H1 (cell line): Measurements from ENCODE around the gene RGS3. TPM values are rescaled to one million over a fixed set of nuclear protein-coding genes. Genes with fewer than 3 reads are reported as not detected.

Experiments
- CTCF ChIA-PET: fragments of 300-600 bp; sonication (Branson Sonifier 250); formaldehyde crosslinking; loops from one replicate; lab custom pipeline; 2021; ENCODE audit not compliant: partially characterized antibody; lab: Charles Lee
- POLR2A ChIA-PET: fragments of 300-600 bp; sonication (Branson Sonifier 250); formaldehyde crosslinking; loops from one replicate; lab custom pipeline; 2021; ENCODE audit warnings: inconsistent platforms; ENCODE audit not compliant: partially characterized antibody; lab: Charles Lee
- DNase-seq, 2 experiments: peaks; one replicate each; pipeline versions ENCODE4 v3.0.0 to v3.0.0-alpha.2; 2010 to 2022; ENCODE audit warnings: low spot score in 2 of 2, low read depth in 1 of 2, mixed read lengths in 1 of 2
- FAIRE-seq: peaks from 2 replicates; lab custom pipeline; 2011; peaks lifted over from hg19 to GRCh38; lab: Jason Lieb, UNC
- H2AFZ ChIP-seq: 2 replicates; pipeline ENCODE4 v1.8.1; 2012; ENCODE audit warnings: low read length, inconsistent platforms
- H2AK5ac ChIP-seq: 2 replicates; pipeline ENCODE4 v1.6.1; 2013; ENCODE audit warnings: low read depth, low read length
- H2BK120ac ChIP-seq: replicated peaks from 2 replicates; pipeline ENCODE3; 2013; ENCODE audit warnings: low read depth, low read length, inconsistent platforms
- H2BK12ac ChIP-seq: 2 replicates; pipeline ENCODE4 v1.6.1; 2013; ENCODE audit warnings: low read depth, low read length
- H2BK15ac ChIP-seq: 2 replicates; pipeline ENCODE4 v1.6.1; 2013; ENCODE audit warnings: low read length
- H2BK20ac ChIP-seq: 2 replicates; pipeline ENCODE4 v1.6.1; 2013; ENCODE audit warnings: low read length
- H2BK5ac ChIP-seq: 2 replicates; pipeline ENCODE4 v1.6.1; 2013; ENCODE audit warnings: low read depth, low read length
- H3K14ac ChIP-seq: 2 replicates; pipeline ENCODE4 v1.6.1; 2013; ENCODE audit warnings: inconsistent platforms; ENCODE audit not compliant: insufficient read length
- H3K18ac ChIP-seq: 2 replicates; pipeline ENCODE4 v1.6.1; 2013; ENCODE audit warnings: low read length; ENCODE audit errors: extremely low read depth
- H3K23ac ChIP-seq: 2 replicates; pipeline ENCODE4 v1.6.1; 2013; ENCODE audit warnings: inconsistent platforms; ENCODE audit not compliant: insufficient read length
- H3K23me2 ChIP-seq: 2 replicates; pipeline ENCODE4 v1.6.1; 2013; ENCODE audit warnings: low read depth, low read length
- H3K27ac ChIP-seq: 2 replicates; pipeline ENCODE4 v1.6.1; 2011; ENCODE audit warnings: low read depth, low read length, inconsistent platforms
- H3K27me3 ChIP-seq, 4 experiments: replicated peaks in 1 of 4; 1 replicate in 1 of 4; 2 replicates in 3 of 4; pipeline versions ENCODE4 v1.6.1 to v1.8.1; 2011 to 2013; ENCODE audit warnings: low read length in 3 of 4, mild to moderate bottlenecking in 3 of 4, inconsistent platforms in 2 of 4, mixed read lengths in 2 of 4, moderate library complexity in 1 of 4; ENCODE audit not compliant: control insufficient read depth in 3 of 4, insufficient read depth in 3 of 4; ENCODE audit errors: extremely low read depth in 1 of 4
- H3K36me3 ChIP-seq, 4 experiments: 2 replicates each; pipeline versions ENCODE4 v1.6.1 to v1.8.1; 2011 to 2013; ENCODE audit warnings: mild to moderate bottlenecking in 4 of 4, low read length in 3 of 4, moderate library complexity in 2 of 4, control low read depth in 1 of 4, inconsistent platforms in 1 of 4; ENCODE audit not compliant: insufficient read depth in 4 of 4, control insufficient read depth in 2 of 4
- H3K4ac ChIP-seq: replicated peaks from 2 replicates; pipeline ENCODE3; 2013; ENCODE audit warnings: low read length, low read depth, mixed read lengths, inconsistent platforms; ENCODE audit not compliant: insufficient read length
- H3K4me1 ChIP-seq, 4 experiments: replicated peaks in 1 of 4; 1 replicate in 1 of 4; 2 replicates in 3 of 4; pipeline versions ENCODE4 v1.6.1 to v1.8.1; 2011 to 2013; ENCODE audit warnings: low read length in 3 of 4, inconsistent platforms in 2 of 4, mixed read lengths in 1 of 4; ENCODE audit not compliant: insufficient read depth in 4 of 4, control insufficient read depth in 3 of 4
- H3K4me2 ChIP-seq, 2 experiments: 2 replicates each; pipeline versions ENCODE4 v1.6.1 to v1.8.1; 2011 to 2013; ENCODE audit warnings: low read depth in 2 of 2, low read length in 2 of 2, control low read depth in 1 of 2, inconsistent platforms in 1 of 2, mild to moderate bottlenecking in 1 of 2; ENCODE audit not compliant: insufficient read depth in 1 of 2
- H3K4me3 ChIP-seq, 4 experiments: fragments of 200-600, 300-600 bp in 1 of 4; sonication (generic), shearing (Covaris generic), sonication (Bioruptor Twin) in 1 of 4; 2 replicates each; pipeline versions ENCODE4 v1.5.1 to v1.8.1; 2011 to 2016; ENCODE audit warnings: low read length in 4 of 4, low read depth in 3 of 4, control low read depth in 2 of 4, inconsistent platforms in 2 of 4, mild to moderate bottlenecking in 2 of 4, mixed read lengths in 1 of 4, moderate library complexity in 1 of 4; ENCODE audit not compliant: insufficient read depth in 2 of 4; ENCODE audit errors: extremely low read depth in 1 of 4
- H3K56ac ChIP-seq: replicated peaks from 2 replicates; pipeline ENCODE3; 2013; ENCODE audit warnings: low read depth, mild to moderate bottlenecking, mixed read lengths, low read length, inconsistent platforms; ENCODE audit not compliant: insufficient read length
- H3K79me1 ChIP-seq: 2 replicates; pipeline ENCODE4 v1.6.1; 2013; ENCODE audit warnings: low read depth, low read length, control low read depth
- H3K79me2 ChIP-seq, 2 experiments: 2 replicates each; pipeline versions ENCODE4 v1.6.1 to v1.8.1; 2012 to 2013; ENCODE audit warnings: low read length in 2 of 2, mild to moderate bottlenecking in 2 of 2, inconsistent platforms in 1 of 2; ENCODE audit not compliant: insufficient read depth in 2 of 2, control insufficient read depth in 1 of 2
- H3K9ac ChIP-seq, 4 experiments: replicated peaks in 1 of 4; 1 replicate in 1 of 4; 2 replicates in 3 of 4; pipeline versions ENCODE4 v1.6.1 to v1.8.1; 2011 to 2013; ENCODE audit warnings: low read depth in 3 of 4, low read length in 3 of 4, control low read depth in 2 of 4, mild to moderate bottlenecking in 2 of 4, moderate library complexity in 2 of 4, inconsistent platforms in 1 of 4; ENCODE audit errors: extremely low read depth in 1 of 4
- H3K9me3 ChIP-seq, 2 experiments: 2 replicates each; pipeline versions ENCODE4 v1.6.1 to v1.8.1; 2012 to 2013; ENCODE audit warnings: mild to moderate bottlenecking in 2 of 2, moderate library complexity in 2 of 2, control low read depth in 1 of 2, inconsistent platforms in 1 of 2, low read depth in 1 of 2, low read length in 1 of 2, mixed read lengths in 1 of 2; ENCODE audit not compliant: insufficient read depth in 2 of 2
- H4K20me1 ChIP-seq, 2 experiments: replicated peaks in 1 of 2; 2 replicates each; pipeline versions ENCODE3 to v1.8.1; 2011 to 2013; ENCODE audit warnings: inconsistent platforms in 2 of 2, low read length in 2 of 2, mild to moderate bottlenecking in 1 of 2; ENCODE audit not compliant: insufficient read depth in 2 of 2, control insufficient read depth in 1 of 2
- H4K5ac ChIP-seq: 2 replicates; pipeline ENCODE4 v1.6.1; 2013; ENCODE audit warnings: low read length, low read depth, mixed read lengths, inconsistent platforms; ENCODE audit not compliant: insufficient read length
- H4K8ac ChIP-seq: 2 replicates; pipeline ENCODE4 v1.8.0; 2013; ENCODE audit warnings: mild to moderate bottlenecking, moderate library complexity, low read length, inconsistent platforms; ENCODE audit not compliant: insufficient read depth; ENCODE audit errors: extremely low read depth
- H4K91ac ChIP-seq: replicated peaks from 2 replicates; pipeline ENCODE3; 2013; ENCODE audit warnings: low read length, mixed read lengths, inconsistent platforms; ENCODE audit not compliant: insufficient read length
- ASH2L ChIP-seq: fragments of 200-600, 300-600 bp; sonication (generic); IDR thresholded peaks from one replicate; pipeline ENCODE4 v1.7.1; 2017; ENCODE audit warnings: low read length
- EP300 ChIP-seq, 2 experiments: IDR thresholded peaks; 1 replicate in 1 of 2; 2 replicates in 1 of 2; pipeline ENCODE4 v1.6.1; 2011 to 2012; ENCODE audit warnings: low read depth in 2 of 2, low read length in 2 of 2, mild to moderate bottlenecking in 2 of 2, borderline replicate concordance in 1 of 2, inconsistent platforms in 1 of 2, moderate library complexity in 1 of 2
- GABPA ChIP-seq: IDR thresholded peaks from 2 replicates; pipeline ENCODE4 v1.6.1; 2011; ENCODE audit warnings: mild to moderate bottlenecking, low read length, moderate library complexity, borderline replicate concordance; ENCODE audit not compliant: insufficient read depth
- KDM5A ChIP-seq: fragments of 200-600 bp; IDR thresholded peaks from 2 replicates; pipeline ENCODE4 v1.7.1; 2012; ENCODE audit warnings: mild to moderate bottlenecking, low read length, inconsistent platforms, mixed read lengths
- POLR2A ChIP-seq, 2 experiments: IDR thresholded peaks; 1 replicate in 1 of 2; 2 replicates in 1 of 2; pipeline ENCODE4 v1.6.1; 2011; ENCODE audit warnings: low read depth in 2 of 2, low read length in 2 of 2, mild to moderate bottlenecking in 2 of 2; ENCODE audit errors: control extremely low read depth in 1 of 2
- POU5F1 ChIP-seq: IDR thresholded peaks from 2 replicates; pipeline ENCODE4 v1.6.1; 2011; ENCODE audit warnings: low read depth, mild to moderate bottlenecking, low read length, moderate library complexity
- SIRT6 ChIP-seq: IDR thresholded peaks from one replicate; pipeline ENCODE4 v1.7.1; 2012; ENCODE audit warnings: low read length, inconsistent platforms
- TAF1 ChIP-seq: IDR thresholded peaks from 2 replicates; pipeline ENCODE4 v1.6.1; 2011; ENCODE audit warnings: mild to moderate bottlenecking, low read depth, low read length
- TCF12 ChIP-seq: IDR thresholded peaks from 2 replicates; pipeline ENCODE4 v1.6.1; 2011; ENCODE audit warnings: low read depth, mild to moderate bottlenecking, low read length
- ZNF274 ChIP-seq: IDR thresholded peaks from 2 replicates; pipeline ENCODE4 v1.7.0; 2012; ENCODE audit warnings: low read length, borderline replicate concordance; ENCODE audit errors: extremely low read depth
- WGBS, 2 experiments: shearing (Covaris generic) in 1 of 2; methylation state at CpG; one replicate each; pipeline versions ENCODE4 v1.1.6 to v1.1.7; 2013 to 2015; ENCODE audit warnings: low lambda C conversion rate in 2 of 2, mixed read lengths in 2 of 2, inconsistent platforms in 1 of 2, low coverage in 1 of 2, missing lambda C conversion rate in 1 of 2; ENCODE audit not compliant: insufficient replicate concordance in 2 of 2, insufficient coverage in 1 of 2, insufficient read length in 1 of 2; ENCODE audit errors: extremely low coverage in 1 of 2, missing lambda C conversion rate in 1 of 2; 5-methylcytosine and 5-hydroxymethylcytosine counted together
- polyA plus RNA-seq, 7 experiments: library from polyadenylated mRNA; depleted of rRNA in 3 of 7; stranded (reverse) in 5 of 7; unstranded in 2 of 7; fragments of >200 nt in 5 of 7; fragments of 200-250 nt in 2 of 7; gene quantifications; 1 replicate in 5 of 7; 2 replicates in 1 of 7; 4 replicates in 1 of 7; pipeline versions ENCODE4 v1.2.1 to v1.2.3, GENCODE V29; 2011 to 2013; ENCODE audit warnings: missing spikeins in 2 of 7, mixed read lengths in 2 of 7
- total RNA-seq: library from RNA; stranded (reverse); fragmentation: NEBNext Ultra II Directional; extraction: Animal tissue kit (Norgen Biotek cat#: 25700); gene quantifications from 2 replicates; pipeline ENCODE4 v1.2.1, GENCODE V29; 2021

Gene RGS3
- total and polyA plus RNA-seq, 2 of the 8 experiments (the other 6 are each of a cell fraction or from before 2014, with no cell fraction given), result 12.6 to 18.2 TPM

DNA sequence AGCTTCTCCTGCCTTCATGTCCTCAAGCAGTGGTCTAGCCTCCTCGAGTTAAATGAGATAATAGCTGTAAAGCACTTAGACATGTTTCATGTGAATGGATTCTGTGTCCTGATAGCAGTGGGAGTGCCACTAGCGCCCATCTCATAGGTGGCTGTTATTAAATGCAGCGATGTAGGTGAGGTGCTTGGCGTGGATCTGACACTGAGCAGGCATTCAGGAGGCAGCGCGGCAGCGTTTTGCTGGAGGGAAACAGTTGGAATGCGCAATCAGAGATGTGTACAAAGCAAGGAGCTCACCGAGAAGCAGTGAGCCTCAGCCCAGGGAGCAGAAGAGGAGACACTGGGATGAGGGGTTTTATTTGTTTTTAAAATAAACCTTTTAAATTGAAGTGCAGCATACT, 106.6 kb downstream of the RGS3 start:
- peaks cover 3% of the 10 kb centered on the region; the same call in 1 of the 2 replicates for H3K79me1 ChIP-seq
- no peak overlapping the region for H3K56ac ChIP-seq
- no peak overlapping the region for H3K18ac ChIP-seq
- H3K23me2 ChIP-seq, result peaks cover 3% of the 10 kb centered on the region; the same call in 1 of the 2 replicates
- H2BK120ac ChIP-seq, result no peak overlapping the region
- H2AFZ ChIP-seq, result no peak overlapping the region
- DNase-seq, result no peak
- H2BK20ac ChIP-seq, result no peak overlapping the region
- no peaks in the 10 kb centered on the region for H3K36me3 ChIP-seq
- H2BK15ac ChIP-seq, result no peak overlapping the region
- H3K79me2 ChIP-seq, result no peaks in the 10 kb centered on the region
- POLR2A ChIA-PET, result interaction anchor here (0.9 kb wide), 1 partner anchor 11 kb away, joined by 4 read pairs; no protein-coding TSS in a partner anchor
- no peak overlapping the region for H3K14ac ChIP-seq
- H3K23ac ChIP-seq, result no peak overlapping the region
- H2BK5ac ChIP-seq, result no peak overlapping the region
- H2BK12ac ChIP-seq, result no peak overlapping the region
- no peak overlapping the region for H3K9ac ChIP-seq
- H3K27ac ChIP-seq, result no peak overlapping the region
- H3K9me3 ChIP-seq, result no peaks in the 10 kb centered on the region
- 89% methylated on average over 9 of the region's 9 CpGs; no CpG with 5 or more reads in 1 of the 2 experiments for WGBS, 2 experiments
- H3K4ac ChIP-seq, result no peak overlapping the region
- TF ChIP-seq ASH2L (no peak), GABPA (no peak), KDM5A (no peak), POLR2A (IDR thresholded peaks at IDR 0.05; ENCODE audit: control extremely low read depth in 1 of 2, low read depth in 2 of 2, low read length in 2 of 2) (no peak), SIRT6 (no peak), EP300 (IDR thresholded peaks at IDR 0.05; ENCODE audit: borderline replicate concordance in 1 of 2, low read depth in 2 of 2, low read length in 2 of 2) (no peak), TAF1 (no peak), TCF12 (no peak), POU5F1 (no peak), ZNF274 (no peak)
- TF ChIP-seq, all 59 proteins: peak for 0
- no peak for FAIRE-seq
- Histone ChIP-seq H4K8ac (no peak overlapping the region), H2AK5ac (no peak overlapping the region), H4K5ac (no peak overlapping the region), H4K91ac (no peak overlapping the region), H3K4me3 (no peak overlapping the region), H3K27me3 (no peaks in the 10 kb centered on the region; a peak in 1 of 7 replicates), H4K20me1 (no peaks in the 10 kb centered on the region), H3K4me1 (peaks cover 4 to 19% (median 13%) of the 10 kb centered on the region in 4 experiments), H3K4me2 (no peak overlapping the region)
- CTCF ChIA-PET, result interaction anchor here (0.9 to 3.2 kb wide), 5 partner anchors 9 to 169 kb away, joined by 3 to 15 read pairs (median 5); partner anchors contain the start of gene ALAD
